ENCODE measurements around the gene ANKRD55. TPM values are rescaled to one million over a fixed set of nuclear protein-coding genes. Genes with fewer than 3 reads are reported as not detected.

Gene ANKRD55
- total RNA-seq, 1 experiment from 2014 or later: 0.27 TPM

DNA sequence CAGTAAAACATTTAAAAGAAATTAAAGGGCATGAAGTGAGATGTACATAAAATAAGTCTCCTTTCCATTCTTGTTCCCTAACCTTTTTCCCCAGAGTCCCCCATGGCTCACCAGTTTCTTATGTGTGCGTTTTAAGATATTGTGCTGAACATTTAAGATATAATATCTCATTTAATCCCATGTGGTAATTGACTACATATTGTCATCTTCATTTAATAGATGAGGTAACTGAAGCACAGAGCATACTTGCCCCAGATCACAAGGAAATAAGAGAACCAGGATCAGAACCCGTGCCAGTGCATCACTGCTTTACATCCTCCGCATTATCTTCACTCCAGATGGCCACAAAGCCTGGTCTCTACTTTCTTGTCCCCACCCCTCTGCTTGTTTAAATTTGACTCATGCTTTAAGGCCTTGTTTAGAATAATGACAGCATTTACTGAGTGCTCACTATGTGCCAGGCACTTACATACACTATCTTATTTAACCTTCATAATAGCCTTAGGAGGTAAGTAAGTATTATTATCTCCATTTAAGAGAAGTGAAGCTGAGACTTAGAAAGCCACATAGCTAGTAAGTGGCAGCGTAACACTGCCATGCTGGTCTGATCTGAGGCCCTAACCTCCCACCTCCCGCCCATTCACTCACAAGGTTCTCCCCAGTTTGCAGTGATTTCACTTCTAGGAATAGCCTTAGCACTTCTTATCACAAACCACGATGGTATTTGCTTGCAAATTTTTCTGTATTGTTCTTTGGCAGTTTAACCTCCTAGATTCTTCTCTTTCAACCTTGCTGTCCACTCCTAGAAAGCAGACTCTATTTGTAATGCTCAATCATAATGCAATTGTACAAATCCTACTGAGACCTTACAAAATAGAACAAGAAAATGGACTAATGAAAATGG is 160.0 kb downstream of the ANKRD55 start:
- Histone ChIP-seq H3K36me3 (ENCODE audit: control insufficient read depth, insufficient read depth, low read length) (no peaks in the 10 kb centered on the region), H3K4me3 (ENCODE audit: low read depth, low read length) (no peak overlapping the region), H3K27me3 (replicated peaks; ENCODE audit: control insufficient read depth, insufficient read depth, low read length) (no peaks in the 10 kb centered on the region), H3K9me3 (no peaks in the 10 kb centered on the region), H3K4me1 (peaks cover 70% of the 10 kb centered on the region)
- no peaks in the 10 kb centered on the region for H3K27me3 Mint-ChIP-seq (ENCODE audit: insufficient read depth, unreplicated experiment)
- H3K4me3 Mint-ChIP-seq (ENCODE audit: unreplicated experiment): no peak overlapping the region
- no TSS peak for BruUV-seq (replicated peaks)
- intact Hi-C loops (cut with micrococcal nuclease; ENCODE audit: unreplicated experiment): loop anchor here (1.0 to 5.0 kb wide), 4 partner anchors 74 to 138 kb away; partner anchors contain the start of gene IL6ST
- no peak for TF ChIP-seq CTCF (IDR thresholded peaks at IDR 0.05; ENCODE audit: insufficient read depth in 1 of 2, low read depth in 1 of 2, low read length in 1 of 2, severe bottlenecking in 1 of 2, unreplicated experiment in 1 of 2)
- DNase-seq: no peak
- no peaks in the 10 kb centered on the region for H3K9me3 Mint-ChIP-seq (ENCODE audit: unreplicated experiment)
- POLR2A ChIA-PET: no interaction called here
- CTCF ChIA-PET: interaction anchor here (0.5 to 1.6 kb wide), 7 partner anchors 17 to 137 kb away, joined by 3 to 8 read pairs (median 5); no protein-coding TSS in a partner anchor
- peaks cover 1% of the 10 kb centered on the region for H3K36me3 Mint-ChIP-seq (ENCODE audit: insufficient read depth, unreplicated experiment)
- H3K27ac Mint-ChIP-seq (ENCODE audit: unreplicated experiment): no peak overlapping the region
- H3K4me1 Mint-ChIP-seq (ENCODE audit: low read depth, unreplicated experiment): peaks cover 48% of the 10 kb centered on the region

DNA sequence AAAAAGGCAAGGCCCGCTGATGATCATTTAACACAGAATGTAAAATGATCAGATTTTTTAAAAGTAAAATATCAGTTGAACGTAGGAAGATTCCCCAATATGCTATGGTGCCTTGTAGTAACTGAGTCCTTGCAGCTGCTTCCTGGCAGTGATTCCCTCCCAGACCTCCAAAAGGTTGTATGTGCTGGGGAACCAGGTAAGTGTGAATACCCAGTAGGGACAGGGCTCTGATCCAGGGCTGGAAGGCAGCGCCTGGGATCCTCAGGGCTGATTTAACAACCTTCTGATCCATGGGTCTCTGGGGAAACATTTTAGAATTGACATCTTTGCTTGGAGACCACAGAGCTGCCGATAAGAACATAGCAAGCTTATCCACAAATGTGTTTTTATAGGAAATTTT is 161.7 kb downstream of the ANKRD55 start:
- peaks cover 60% of the 10 kb centered on the region for H3K4me1 ChIP-seq
- H3K9me3 ChIP-seq: no peaks in the 10 kb centered on the region
- POLR2A ChIA-PET: no interaction called here
- H3K27me3 Mint-ChIP-seq (ENCODE audit: insufficient read depth, unreplicated experiment): no peaks in the 10 kb centered on the region
- peak overlapping the region; percentile 71 for H3K27ac Mint-ChIP-seq (ENCODE audit: unreplicated experiment)
- CTCF ChIA-PET: no interaction called here
- no peaks in the 10 kb centered on the region for H3K36me3 ChIP-seq (ENCODE audit: control insufficient read depth, insufficient read depth, low read length)
- H3K36me3 Mint-ChIP-seq (ENCODE audit: insufficient read depth, unreplicated experiment): no peaks in the 10 kb centered on the region
- H3K27me3 ChIP-seq (replicated peaks; ENCODE audit: control insufficient read depth, insufficient read depth, low read length): no peaks in the 10 kb centered on the region
- peaks cover 38% of the 10 kb centered on the region for H3K4me1 Mint-ChIP-seq (ENCODE audit: low read depth, unreplicated experiment)
- TF ChIP-seq CTCF (IDR thresholded peaks at IDR 0.05; ENCODE audit: insufficient read depth in 1 of 2, low read depth in 1 of 2, low read length in 1 of 2, severe bottlenecking in 1 of 2, unreplicated experiment in 1 of 2): no peak
- DNase-seq: no peak
- BruUV-seq (replicated peaks): no TSS peak
- H3K4me3 ChIP-seq (ENCODE audit: low read depth, low read length): no peak overlapping the region
- intact Hi-C loops (cut with micrococcal nuclease; ENCODE audit: unreplicated experiment): loop anchor here (2.0 to 5.0 kb wide), 3 partner anchors 17 to 79 kb away; partner anchors contain the start of gene IL6ST
- no peaks in the 10 kb centered on the region for H3K9me3 Mint-ChIP-seq (ENCODE audit: unreplicated experiment)
- H3K4me3 Mint-ChIP-seq (ENCODE audit: unreplicated experiment): no peak overlapping the region

- Histone ChIP-seq H3K9me3 (no peaks in the 10 kb centered on the region), H3K36me3 (ENCODE audit: control insufficient read depth, insufficient read depth, low read length) (no peaks in the 10 kb centered on the region), H3K27me3 (replicated peaks; ENCODE audit: control insufficient read depth, insufficient read depth, low read length) (no peaks in the 10 kb centered on the region), H3K4me3 (ENCODE audit: low read depth, low read length) (no peak overlapping the region), H3K4me1 (peaks cover 56% of the 10 kb centered on the region)
- TF ChIP-seq CTCF (IDR thresholded peaks at IDR 0.05; ENCODE audit: insufficient read depth in 1 of 2, low read depth in 1 of 2, low read length in 1 of 2, severe bottlenecking in 1 of 2, unreplicated experiment in 1 of 2): no peak
- Mint-ChIP-seq H3K27ac (ENCODE audit: unreplicated experiment) (peak overlapping the region; percentile 30), H3K4me3 (ENCODE audit: unreplicated experiment) (no peak overlapping the region), H3K36me3 (ENCODE audit: insufficient read depth, unreplicated experiment) (no peaks in the 10 kb centered on the region), H3K27me3 (ENCODE audit: insufficient read depth, unreplicated experiment) (no peaks in the 10 kb centered on the region), H3K9me3 (ENCODE audit: unreplicated experiment) (no peaks in the 10 kb centered on the region), H3K4me1 (ENCODE audit: low read depth, unreplicated experiment) (peaks cover 34% of the 10 kb centered on the region)
- BruUV-seq (replicated peaks): no TSS peak
- intact Hi-C loops (cut with micrococcal nuclease; ENCODE audit: unreplicated experiment): loop anchor here (2.0 to 5.0 kb wide), 3 partner anchors 18 to 79 kb away; partner anchors contain the start of gene IL6ST
- DNase-seq: no peak
- ChIA-PET POLR2A (interaction anchor here (1.0 kb wide), 1 partner anchor 76 kb away, joined by 3 read pairs; the partner anchor contains the start of gene IL6ST), CTCF (no interaction called here)
Observed at GRCh38 chr5:56070851-56071465, 162.2 kb downstream of the ANKRD55 start.

Measured in Caco-2 (cell line).